HG03095 (cell line): ENCODE data around the gene KIF11.
A peak's percentile ranks its signal among the peaks of the same experiment; 100 is the strongest.
"Not testable (repeated sequence)": the region's sequence is repeated elsewhere in the genome, so short reads cannot be mapped to it uniquely, and the experiment has no call there.

Experiments used
- ATAC-seq: cut with Tn5 transposase; IDR thresholded peaks from one replicate; pipeline ENCODE4 v1.9.1; 2021; ENCODE audit warnings: moderate library complexity; ENCODE audit not compliant: unreplicated experiment

The KIF11 gene

DNA sequence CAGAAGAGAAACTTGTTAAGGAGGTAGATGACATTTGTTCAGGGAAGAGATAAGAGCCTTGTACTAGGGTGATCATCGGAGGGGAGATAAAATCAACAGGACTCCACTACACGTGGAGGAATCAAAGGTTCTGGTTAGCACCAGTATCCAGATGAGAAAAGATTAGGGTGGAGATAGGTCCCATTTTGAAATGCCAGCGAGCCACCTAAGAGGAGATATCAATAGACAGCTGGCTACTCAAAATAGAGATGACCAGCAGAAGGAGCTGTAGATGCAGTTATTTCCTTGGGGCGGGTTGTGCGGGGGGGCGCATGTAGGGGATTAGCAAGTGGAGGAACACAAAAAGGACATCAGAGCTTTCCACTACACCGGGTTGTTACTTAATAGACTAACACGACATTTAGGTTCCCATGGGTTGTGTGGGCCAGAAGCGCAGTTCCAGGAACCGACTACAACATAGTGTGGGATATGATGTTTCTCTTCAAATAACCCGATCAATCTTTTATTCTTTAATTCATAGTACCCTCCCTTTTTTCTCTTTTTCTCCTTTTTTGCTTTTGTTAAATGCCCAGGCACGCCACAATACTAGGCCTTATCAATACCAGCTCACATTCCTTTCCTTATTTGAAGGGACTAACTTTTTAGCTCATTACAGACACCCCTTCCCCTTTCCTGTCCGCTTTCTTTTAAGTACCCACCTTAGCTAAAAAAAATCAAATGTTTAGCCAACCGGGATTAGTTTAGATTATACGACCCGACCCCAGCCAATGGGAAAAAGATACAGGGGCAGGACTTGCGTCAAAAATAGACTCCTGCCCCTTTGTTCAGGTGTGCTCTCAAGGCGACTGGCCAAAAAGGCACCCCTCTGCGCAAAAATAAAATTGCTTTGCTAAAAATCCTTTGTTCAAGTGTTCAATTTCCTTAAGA, 2.0 kb upstream of the KIF11 start:
- peak; percentile 8 for ATAC-seq

DNA sequence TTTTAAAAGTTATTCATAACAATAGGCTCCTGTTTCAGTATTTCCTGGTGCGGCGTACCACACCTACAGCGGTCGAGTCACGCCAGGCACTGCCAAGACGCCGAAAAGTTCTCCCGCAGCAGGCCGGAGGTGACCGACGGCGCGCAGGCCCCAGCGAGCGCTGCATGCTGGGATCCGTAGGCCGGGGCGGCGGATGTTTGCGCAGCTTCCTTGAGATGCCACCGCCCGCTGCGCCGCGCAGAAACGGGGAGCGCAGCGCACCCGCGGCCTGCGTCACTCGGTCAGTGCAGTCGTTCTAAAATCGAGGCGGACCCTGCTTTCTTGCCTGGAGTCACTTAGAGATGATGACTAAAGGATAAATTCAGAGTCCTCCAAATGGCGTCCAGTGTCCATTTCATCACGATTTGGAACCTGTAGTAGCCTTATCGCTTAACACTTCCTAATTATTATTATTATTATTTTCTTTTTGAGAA, 1.3 kb upstream of the KIF11 start:
- peak; percentile 75 for ATAC-seq

DNA sequence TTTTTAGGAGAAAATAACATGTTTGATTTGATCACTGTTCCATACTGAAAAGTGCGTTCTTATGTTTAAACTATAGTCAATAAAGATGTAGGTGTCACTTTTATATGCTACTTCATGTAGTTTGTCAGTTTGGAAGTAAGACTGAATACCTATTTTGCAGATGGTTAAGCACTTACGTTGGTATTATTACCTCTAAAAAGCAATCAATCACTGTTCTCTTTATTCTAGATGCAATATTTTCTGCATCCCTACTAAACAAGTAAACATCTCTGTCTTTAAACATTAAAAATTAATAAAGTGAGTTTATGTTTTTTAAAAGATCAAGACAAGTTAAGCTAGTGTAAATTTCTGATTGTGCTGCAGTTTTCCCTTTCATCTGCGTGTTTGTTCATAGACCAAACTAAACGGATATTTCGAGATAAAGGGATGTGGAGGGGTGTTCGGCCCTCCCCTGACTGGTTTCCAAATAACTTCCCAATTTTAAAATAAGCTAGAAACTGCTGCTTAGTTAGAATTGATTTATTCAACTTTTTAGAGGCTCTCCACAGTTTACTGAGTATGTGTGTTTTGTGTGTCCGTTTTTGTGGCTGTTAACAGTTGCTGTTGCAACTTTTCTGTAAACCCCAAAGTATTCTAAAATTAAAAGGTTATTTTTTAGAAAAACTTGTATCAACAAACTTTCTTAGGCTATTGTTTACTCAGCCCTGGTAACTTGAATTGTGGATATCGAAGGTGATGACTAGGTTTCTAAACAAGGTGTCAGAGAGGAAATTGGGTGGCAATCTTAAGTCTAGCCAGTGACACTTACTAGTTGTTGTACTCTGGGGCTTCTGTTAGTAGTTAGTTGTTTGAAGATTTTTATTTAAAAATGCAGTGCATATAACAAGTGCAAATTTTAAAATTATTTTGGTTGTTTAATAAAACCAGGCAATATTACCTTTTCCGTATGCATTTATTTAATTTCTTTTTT, 974 bp downstream of the KIF11 start:
- ATAC-seq = no peak

DNA sequence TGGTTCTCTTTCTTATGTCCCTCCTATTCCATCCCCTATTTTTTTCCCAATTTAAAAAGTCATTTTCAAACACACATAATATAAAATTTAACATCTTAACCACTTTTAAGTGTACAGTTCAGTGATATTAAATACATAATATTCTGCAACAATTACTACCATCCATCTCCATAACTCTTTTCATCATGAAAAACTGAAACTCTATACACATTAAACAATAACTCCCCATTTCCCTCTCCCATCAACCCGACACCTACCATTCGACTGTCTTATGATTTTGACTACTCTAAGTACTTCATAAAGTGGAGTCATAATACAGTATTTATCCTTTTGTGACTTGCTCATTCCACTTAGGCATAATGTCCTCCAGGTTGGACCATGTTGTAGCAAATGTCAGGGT, 2.6 kb downstream of the KIF11 start:
- no peak for ATAC-seq

DNA sequence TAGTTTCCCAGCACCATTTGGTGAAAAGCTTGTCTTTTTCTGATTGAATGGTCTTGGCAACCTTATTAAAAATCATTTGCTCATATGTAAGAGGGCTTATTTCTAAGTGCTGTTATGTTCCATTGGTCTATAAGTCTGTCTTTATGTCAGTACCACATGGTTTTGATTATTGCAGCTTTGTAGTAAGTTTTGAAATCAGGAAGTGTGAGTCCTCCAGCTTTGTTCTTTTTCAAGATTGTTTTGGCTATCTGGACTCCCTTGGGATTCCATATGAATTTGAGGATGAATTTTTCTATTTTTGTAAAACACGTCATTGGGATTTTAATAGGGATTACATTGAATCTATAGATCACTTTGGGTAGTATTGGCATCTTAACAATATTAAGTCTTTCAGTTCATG, 5.4 kb downstream of the KIF11 start:
- no peak for ATAC-seq

DNA sequence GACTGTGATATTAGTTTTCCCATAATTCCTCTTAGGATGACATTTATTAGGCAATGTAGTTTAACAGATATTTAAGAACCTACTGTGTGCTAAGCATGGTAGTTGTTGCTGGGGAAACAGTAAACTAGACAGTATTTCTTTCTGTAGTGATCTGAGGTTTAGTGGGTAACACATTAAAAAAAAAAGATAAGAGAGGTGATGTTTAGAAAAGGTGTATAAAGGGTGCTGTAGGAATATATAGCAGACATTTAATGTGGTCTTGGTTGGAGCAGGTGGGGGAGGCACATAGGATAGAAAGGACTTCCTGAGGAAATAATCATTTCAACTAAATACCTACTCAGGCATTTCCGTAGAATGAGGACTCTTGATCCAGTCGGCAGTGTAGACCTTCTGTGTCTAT, 11.9 kb downstream of the KIF11 start:
- no peak for ATAC-seq

DNA sequence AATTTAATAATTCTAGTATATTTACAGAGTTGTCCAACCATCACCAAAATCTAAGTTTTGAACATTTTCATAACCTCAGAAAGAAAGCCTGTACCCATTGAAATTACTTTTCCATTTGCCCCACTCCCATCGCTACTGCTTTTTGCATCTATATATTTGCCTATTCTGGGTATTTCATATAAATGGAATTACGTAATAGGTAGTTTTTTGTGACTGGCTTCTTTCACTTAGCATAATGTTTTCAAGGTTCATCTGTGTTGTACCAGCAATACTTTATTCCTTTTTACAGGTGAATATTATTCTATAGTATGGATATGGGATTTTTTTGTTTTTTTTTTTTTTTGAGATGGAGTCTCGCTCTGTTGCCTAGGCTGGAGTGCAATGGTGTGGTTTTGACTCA, 22.6 kb downstream of the KIF11 start:
- ATAC-seq = no peak

DNA sequence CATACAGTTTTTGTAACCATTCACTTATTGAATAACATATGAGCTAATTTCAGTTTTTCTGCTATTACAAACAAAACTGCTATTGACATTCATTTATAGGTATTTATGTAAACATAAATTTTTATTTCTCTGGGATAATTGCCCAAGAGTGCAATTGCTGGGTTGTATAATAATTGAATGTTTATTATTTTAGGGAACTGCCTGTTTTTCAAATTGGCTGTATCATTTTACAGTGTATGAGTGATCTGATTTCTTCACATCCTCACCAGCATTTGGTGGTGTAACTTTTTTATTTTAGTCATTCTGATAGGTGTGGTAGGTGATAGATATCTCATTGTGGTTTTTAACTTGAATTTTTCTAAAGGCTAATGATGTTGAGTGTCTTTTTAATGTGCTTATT, 26.4 kb downstream of the KIF11 start:
- ATAC-seq = no peak

DNA sequence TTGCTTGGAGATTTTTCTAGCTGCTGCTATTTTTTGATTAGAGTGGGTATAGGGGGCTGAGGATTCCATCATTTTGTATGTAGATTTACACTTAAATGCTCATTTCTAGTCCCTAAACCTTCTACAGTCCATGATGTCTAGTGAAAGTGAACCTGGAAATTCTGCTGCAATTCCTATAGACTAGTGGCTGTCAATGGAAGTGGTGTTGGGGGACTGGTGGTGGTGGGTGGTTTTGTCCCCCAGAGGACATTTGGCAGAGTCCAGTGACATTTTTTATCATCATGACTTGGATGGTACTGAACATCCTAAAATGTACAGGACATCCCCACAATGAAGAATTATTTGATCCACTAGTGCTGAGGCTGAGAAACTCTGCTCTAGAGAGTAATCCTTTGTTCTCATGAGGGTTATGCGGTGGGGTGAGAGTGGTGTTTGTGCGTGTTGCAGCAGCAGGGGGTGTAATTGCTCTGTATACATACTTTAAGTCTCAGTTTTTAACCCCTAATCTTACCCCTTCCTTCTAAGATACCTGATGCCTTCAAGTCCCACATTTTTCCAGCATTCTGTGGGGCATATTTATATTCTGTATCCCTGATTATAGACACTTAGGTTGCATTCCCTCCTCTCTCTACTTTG, 35.0 kb downstream of the KIF11 start:
- no peak for ATAC-seq

DNA sequence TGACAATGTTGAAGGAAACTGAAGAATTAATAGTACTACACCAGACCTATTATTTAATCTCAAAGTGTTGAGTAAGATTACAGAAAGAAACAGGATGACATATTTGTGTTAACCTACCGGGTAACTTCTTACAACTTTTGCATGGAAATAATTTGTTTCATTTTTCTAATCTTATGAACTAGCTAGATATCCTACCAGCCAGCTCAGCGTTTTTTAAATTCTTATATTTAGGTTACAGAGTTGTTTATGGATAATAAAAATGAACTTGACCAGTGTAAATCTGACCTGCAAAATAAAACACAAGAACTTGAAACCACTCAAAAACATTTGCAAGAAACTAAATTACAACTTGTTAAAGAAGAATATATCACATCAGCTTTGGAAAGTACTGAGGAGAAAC, 37.0 kb downstream of the KIF11 start:
- ATAC-seq = no peak

DNA sequence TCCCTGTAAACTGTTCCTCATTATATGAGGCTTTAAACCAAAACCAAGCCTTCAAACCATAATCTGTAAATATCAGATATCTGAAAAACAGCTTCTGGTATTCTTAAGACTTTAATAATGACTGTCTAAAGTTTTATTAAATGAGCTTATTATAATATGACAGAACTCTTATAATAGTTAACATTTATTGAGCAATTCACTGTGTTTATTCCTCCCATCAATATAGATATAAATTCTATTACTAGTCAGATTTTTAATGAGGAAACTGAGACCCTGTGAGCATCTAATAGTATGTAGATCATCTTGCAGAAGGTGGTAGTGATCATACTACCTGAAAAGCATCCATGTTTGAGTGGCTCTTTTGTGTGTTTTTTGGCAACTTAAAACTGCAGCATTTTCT, 45.1 kb downstream of the KIF11 start:
- ATAC-seq = no peak

DNA sequence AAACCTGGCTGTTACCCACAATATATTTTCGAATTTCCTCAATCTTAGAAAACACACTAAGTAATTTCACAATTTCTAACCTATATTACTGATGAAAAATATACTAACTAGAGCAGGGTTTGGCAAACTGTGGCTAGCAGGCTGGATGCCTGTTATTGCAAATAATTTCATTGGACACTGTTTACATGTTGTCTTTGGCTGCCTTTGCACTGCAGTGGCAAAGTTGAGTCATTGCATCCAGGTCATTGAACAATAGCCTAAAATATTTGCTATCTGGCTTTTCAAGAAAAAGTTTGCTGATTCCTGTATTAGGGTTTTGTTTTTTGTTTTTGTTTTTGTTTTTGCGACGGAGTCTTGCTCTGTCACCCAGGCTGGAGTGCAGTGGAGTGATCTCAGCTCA, 47.2 kb downstream of the KIF11 start:
- no peak for ATAC-seq

DNA sequence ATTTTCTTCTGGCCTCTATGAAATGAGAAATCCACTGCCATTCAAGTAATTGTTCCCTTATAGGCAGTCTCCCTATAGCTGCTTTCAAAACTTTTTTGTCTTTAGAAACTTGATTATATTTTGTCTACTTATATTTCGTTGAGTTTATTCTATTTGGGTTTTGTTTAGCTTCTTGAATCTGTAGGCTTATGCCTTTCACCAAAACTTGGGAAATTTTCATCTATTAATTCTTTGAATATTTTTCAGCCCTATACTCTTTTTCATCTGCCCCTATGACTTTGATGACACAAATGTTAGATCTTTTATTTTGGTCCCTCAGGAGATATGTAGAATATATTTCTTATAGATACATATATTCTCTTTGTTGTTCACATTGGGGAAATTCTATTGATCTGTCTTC, 48.6 kb downstream of the KIF11 start:
- no peak for ATAC-seq

DNA sequence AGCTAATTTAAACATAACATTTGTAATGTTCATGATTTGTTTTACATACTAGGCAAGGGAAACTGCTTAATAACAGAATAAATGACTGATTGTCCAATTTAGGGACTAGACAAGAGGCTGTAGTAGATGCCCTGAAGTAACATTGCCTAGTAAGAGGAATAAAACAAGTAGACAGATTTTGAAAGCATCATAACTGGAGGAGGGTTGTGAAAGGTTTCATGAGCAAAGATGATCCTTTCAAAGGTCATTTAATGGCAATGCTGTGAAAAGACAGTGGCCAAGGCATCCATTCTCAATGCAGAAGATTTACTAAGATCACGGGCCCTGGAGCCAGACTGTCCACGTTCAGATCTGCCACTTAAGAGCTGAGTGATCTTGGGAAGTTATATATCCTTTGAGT, 52.0 kb downstream of the KIF11 start:
- no peak for ATAC-seq

DNA sequence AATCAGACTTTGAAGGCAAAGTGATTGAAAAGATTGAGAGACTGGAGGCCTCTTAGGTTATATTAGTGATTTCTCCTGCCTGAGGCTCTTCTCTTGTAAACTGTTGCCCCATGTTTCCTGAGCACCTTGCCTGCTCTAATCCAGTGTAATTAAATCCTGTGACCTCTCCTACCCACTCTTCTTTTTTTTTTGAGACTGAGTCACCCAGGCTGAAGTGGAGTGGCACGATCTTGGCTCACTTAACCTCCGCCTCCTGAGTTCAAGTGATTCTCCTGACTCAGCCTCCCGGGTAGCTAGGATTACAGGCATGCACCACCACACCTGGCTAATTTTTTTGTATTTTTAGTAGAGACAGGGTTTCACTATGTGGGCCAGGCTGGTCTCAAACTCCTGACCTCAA, 57.9 kb downstream of the KIF11 start:
- not testable (repeated sequence) for ATAC-seq

DNA sequence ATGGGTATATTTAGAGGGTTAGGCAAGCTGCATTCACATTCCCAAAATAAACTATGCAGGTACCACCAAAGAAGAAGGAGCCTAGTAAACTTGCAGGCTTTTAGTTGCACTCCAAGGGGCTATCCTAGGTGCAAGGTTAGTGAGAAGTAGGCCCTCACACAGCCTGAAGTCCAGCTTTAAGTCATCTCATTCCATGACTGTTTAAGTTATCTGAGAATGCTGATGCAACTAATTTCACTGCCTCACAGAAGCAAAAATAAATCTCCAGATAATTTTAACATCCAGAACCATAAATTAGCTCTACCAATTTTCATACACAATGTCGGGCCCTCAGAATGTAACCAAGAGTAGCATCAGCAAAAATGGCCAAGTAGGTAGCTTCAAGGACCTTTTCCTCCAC, 62.5 kb downstream of the KIF11 start:
- ATAC-seq = no peak

DNA sequence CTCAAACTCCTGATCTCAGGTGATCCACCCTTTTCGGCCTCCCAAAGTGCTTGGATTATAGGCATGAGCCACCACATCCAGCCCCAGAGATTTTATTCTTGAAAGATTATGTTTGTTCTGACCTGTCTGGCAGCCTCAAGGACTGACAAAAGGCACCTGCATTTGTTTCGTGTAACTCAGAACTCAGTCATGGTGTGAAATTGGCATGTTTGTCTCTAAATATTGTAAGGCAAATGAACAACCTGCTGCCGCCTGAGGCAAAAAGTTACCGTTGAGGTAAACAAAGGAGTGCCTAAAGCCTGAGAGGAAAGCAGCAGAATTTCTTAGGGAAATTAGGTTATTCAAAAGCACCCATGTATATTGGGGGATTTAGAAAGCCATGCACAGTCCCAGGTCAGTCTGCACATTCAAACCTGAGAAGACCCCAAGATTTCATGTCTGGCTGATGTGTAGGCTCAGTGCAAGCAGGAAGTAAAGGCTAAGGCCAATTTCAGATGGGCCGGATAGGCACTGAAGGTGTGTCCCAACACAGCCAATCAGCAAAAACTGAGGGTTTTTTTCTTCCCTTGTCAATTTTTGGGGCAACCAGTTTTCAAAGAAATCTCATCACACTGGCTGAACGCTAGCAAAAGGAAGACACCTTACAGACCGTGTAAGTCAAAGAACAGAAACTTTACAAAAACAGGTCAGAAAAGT, 63.5 kb downstream of the KIF11 start:
- ATAC-seq = no peak

DNA sequence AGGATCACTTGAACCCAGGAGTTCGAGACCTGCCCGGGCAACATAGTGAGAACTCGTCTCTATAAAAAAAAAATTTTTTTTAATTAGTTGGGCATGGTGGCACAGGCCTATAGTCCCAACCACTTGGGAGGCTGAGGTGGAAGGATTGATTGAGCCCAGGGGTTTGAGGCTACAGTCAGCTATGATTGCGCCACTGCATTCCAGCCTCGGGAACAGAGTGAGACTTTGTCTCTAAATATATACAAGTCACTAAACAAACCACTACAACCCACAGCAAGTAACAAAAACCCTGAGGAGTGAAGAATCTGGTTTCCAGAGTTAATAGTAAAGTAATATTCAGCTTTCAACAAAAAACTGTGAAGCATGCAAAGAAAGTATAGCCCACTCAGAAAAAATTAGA, 64.1 kb downstream of the KIF11 start:
- ATAC-seq = no peak

DNA sequence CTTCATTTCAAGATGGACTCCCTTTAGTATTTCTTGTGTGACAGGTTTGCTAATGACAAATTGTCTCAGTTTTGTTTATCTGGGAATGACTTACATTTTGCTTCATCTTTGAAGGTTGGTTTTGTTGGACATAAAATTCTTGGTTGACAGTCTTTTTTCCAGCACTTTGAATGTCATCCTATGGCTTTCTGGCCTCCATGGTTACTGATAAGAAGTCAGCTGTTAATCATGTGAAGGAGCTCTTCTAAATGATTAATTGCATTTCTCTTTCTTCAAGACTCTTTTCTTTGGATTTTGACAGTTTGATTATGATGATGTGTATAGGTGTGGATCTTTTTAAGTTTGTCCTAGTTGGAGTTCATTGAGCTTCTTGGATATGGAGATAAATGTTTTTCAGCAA, 69.9 kb downstream of the KIF11 start:
- no peak for ATAC-seq

DNA sequence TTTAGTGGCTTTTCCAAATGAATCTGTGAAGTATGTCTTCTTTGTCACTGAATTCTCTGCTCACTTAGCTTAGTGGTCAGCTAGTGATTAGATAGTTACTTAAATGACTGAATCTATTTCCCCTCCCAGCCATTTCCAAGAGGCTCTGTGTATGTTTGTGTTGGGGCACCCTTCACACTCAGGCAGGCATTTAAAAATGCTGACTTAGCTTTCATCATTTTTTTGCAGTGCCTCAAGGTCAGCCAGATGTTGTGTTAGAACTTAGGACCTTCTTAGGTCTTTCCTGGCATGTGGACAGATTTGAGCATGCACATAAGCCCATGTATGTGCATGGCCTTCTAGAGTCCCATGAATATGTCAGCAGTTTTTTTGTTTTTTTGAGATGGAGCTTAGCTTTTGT, 71.4 kb downstream of the KIF11 start:
- ATAC-seq = no peak

DNA sequence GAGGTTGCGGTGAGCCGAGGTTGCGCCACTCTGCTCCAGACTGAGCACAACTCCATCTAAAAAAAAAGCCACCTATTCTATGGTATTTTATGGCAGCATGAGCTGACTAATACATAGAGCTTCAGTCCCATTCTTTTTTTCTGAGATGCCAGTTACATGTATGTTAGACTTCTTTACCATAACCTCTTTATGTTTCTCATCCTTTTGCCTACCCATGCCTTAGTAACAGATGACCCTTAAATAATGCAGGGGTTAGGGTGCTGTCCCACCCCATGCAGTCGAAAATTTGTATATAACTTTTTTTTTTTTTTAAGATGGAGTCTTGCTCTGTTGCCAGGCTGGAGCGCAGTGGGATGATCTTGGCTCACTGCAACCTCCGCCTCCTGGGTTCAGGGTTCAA, 74.1 kb downstream of the KIF11 start:
- no peak for ATAC-seq
